HG02642 (cell line): Measurements from ENCODE around the gene SCUBE2.
"Not testable (repeated sequence)": the region's sequence is repeated elsewhere in the genome, so short reads cannot be mapped to it uniquely, and the experiment has no call there.

Experiments
- ATAC-seq: cut with Tn5 transposase; IDR thresholded peaks from one replicate; pipeline ENCODE4 v1.9.1; 2021; ENCODE audit warnings: mild to moderate bottlenecking; ENCODE audit not compliant: unreplicated experiment, poor library complexity

The SCUBE2 gene

DNA sequence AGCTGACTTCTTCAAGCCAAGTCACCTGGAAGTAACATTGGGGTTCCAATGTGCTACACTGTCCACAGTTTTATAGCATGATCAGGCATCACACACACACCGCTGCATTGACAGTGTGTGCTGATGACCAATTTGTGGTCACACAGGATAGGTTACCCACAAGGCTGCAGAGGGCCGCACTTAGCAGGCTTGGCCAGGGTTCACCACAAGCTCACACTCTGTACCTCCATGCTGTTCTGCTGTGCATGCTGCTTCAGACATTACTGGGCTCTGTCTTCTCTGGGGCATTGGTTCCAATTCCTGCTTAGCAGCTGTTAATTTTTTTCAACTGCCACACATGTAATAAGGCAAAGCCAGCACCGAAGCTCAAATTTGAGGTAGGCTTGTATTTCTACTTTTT lies 76.6 kb downstream of the SCUBE2 start:
- ATAC-seq = no peak

DNA sequence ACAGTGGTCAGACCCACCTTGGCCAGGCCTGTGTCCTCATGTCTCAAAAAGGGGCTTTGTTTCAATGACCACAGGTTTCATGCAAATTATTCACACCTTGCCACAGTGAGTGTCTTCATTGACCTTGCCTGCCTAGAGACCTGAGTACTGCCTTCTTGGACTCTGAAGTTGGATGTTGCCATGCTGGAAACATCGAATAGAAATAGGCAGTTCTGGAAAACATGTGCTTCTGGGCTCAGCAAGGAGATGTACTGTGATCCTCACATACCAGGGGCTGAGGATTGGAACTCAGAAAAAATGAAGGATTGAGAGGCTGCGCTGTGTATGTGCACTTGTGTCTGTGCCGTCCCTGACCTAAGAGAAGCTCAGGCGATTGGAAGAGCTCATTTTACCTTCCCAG lies 78.0 kb downstream of the SCUBE2 start:
- ATAC-seq = no peak

DNA sequence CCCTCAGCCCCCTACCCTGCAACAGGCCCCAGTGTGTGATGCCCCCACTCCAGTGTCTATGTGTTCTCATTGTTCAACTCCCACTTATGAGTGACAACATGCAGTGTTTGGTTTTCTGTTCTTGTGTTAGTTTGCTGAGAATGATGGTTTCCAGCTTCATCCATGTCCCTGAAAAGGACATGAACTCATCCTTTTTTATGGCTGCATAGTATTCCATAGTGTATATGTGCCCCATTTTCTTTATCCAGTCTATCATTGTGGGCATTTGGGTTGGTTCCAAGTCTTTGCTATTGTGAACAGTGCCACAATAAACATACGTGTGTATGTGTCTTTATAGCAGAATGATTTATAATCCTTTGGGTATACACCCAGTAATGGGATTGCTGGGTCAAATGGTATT lies 81.9 kb downstream of the SCUBE2 start:
- not testable (repeated sequence) for ATAC-seq

DNA sequence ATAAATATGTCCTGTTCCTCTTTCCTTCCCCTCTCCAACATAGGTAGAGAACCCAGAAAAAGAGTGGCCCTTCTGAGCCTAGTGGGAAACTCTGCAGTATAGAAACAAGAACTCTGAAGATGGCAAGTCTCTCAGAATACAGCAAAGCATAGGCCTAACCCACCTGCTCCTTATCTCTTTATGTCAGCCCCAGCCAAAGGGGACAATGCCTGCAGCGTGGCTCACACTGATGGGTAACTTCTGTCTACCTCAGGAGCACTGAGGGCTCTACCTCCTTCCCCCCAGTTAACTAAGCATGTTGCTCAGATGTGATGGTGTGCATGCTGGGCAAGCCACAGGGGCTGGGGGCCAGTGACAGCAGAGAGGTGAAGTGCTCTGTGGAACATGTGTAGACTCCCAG lies 82.7 kb downstream of the SCUBE2 start:
- ATAC-seq = no peak

DNA sequence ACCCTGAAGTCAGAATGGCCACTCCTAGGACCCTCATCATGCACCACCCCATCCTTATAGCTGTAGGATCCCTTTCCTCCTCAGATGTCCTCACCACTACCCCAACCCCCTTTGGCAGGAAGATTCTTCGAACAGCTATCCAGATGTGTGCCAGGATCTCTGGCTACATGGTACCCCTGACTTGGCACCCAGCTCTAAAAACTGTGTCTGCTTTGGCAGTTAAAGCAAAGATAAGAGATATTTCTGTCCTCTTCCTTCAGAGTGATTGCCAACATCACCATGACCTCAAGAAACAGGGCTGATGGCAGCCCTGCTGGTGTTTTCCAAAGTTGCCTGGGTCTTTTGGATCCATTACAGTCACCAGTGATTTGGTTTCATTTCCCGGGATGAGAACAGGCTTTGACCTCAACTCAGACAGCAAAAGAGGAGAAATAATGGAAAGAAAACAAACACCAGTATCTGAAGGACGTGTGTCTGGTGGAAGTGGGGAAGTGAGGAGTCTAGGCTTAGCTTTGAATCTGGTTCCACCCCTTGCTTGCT lies 83.3 kb downstream of the SCUBE2 start:
- no peak for ATAC-seq

DNA sequence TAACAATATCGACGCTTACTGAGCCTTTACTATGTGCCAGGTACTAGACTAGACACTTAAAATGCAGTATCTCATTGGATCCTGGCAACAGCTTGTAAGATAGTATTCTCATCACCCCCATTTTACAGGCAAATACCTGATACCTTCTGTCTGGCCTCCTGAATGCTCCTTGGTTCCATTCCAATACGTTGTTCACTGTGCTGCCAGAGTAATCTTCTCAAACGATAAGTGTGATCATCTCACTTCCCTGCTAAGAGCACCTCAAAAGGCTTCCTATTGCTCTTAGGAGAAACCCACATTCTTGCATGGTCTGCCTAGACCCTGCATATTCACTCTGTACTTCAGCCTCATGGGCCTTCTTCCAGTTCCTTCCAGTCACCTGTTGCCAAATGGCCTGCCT lies 86.3 kb downstream of the SCUBE2 start:
- no peak for ATAC-seq

DNA sequence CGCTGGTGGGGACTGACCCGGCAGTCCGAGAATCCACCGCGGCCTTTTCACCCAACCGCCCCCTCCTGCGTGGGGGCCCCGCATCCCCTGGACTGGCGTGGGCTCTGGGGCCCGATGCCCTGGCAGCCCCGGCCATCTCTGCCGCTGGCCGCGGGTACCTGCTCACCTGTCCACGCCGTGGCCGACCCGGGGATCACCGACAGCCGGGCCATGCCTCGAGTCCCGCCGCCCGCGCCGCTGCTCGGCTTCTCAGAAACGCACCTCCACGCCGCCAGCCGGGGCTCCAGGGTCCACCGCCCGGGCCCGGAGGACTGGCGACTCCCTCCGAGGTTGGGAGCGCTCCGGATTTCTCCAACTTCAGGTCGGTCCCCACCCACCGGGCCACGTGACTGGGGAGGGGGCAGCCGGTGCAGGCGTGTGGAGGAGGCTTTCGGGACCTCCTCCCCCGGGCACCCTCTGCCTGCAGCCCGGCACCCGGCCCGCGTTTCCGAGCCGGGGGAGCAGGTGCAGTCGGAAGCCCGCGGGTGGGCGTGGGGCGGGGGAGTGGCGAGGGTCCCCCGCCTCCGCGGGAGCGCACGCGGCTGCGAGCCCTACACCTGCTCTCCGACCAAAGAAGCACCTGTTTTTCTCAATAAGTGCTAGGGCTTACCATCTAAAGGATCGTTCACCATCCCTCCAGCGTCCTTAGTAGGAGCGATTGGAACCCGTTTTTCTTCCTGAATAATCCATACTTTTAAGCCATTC lies 87.0 kb downstream of the SCUBE2 start:
- peak; percentile 18 for ATAC-seq

DNA sequence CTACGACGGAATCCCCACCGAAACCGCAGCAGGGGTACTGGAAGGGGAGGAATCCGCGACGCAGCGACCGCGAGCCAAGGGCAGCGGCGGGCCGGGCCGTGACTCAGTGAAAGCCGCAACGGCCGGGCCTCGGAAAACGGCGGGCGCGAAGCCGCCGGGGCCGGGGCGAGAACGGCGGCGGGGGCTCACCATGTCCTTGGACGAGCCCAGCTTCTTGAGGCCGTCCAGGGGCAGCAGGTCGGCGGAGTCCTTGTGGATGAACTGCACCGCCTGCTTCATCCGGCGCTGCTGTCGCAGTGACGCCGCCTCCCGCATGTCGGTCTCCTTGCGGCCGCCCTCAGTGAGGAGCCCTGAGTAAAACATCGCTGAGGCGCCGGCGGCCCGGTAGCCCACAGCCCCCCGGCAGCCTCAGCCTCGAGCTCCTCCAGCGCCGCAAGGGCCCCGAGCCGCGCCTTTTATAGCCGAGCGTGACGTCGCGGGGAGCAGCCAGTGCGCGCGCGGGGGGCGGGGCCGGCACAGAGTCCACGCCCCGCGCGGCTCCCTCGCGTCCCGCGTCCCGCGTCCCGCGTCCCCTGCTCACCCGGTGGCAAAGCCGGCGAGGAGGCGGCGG lies 87.7 kb downstream of the SCUBE2 start, which contains the start of gene NRIP3:
NRIP3 (minus strand) TSS at position 429 of the 610 bp plus-strand sequence; CDS start at position 363, 66 bp downstream.
- peak; percentile 74 for ATAC-seq

DNA sequence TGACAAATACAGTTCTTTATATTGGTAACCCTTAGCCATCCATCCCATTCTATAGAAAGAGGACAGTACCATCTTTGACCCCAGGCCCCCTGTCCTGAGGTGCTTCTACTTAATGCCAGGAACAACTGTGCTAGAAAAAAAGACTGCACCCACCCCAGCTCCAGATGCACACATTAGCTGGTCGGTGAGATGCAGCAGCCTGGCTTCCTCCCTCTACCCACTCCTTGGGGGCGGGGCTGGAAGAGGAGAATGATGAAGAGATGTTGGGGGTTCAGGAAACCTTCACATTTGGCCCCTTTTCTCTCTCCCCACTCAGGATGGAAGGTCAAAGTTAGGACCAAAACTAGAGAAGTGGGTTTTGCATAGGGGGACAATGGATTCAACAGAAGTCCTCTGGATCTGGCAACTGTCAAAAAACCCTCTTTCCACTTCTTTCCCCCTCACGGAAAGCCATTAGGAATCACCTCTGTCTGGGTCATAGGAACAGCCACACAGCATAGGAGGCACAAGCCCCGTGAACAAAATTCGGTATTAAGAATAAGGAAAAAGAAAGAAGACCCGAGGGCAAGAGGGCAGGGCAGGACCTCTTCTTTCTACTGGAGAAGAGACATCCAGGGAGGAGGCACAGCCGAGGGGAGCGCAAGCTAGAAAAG lies 88.4 kb downstream of the SCUBE2 start:
- no peak for ATAC-seq

DNA sequence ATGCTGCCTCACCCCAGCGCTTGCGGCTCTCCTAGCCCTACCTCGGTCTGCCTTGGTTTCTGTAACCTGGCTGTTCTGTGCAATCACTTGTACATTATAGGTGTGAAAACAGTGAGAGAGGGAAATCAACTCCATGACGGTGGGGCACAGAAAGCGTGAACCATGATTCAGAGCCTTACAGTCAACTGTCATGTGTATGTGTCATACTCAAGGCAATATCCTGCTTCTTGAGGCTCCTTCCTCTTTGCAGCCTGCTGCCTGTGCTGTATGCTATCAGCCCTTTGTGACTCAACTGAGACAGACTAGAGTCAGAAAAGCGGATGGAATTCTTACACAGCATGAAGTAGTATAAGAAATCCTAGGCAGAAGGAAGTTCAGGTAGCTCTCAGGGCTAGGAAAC lies 89.7 kb downstream of the SCUBE2 start:
- no peak for ATAC-seq

DNA sequence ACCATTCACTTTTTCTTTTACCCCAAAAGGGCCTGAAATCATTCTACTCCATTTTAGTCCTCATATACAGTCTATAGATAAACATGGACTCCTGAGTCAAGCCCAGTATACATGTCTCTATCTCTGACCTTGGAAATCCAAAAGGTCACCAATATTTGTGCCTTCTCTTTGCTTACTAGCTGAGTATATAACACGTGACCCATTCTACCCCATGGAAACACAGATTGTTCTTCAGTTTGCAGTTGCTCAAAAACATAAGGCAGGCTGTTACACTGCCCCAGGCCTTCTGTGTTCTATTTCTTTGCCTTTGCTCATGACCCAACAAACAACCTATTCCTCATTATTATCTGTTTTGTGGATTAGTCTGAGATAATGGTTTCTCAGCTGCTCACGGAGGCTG lies 93.4 kb downstream of the SCUBE2 start:
- ATAC-seq = no peak

DNA sequence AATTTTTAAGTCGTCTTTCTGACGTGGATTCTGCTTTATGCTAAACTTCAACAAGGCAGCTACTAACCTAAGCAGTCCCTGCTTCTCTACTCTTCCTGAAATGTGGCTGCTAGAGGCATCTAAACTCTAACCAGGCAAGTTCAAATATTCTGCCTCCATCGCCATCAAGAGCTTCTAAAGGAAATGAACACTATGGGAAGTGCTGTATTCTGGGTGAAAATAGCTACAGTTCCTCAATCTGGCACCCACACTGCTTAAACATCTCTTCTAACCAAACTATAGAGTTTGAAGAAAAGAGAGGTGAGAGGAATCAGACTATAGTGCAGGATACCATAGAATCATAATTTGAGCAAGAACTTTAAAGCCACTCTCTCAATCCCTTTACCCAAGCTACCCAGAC lies 93.9 kb downstream of the SCUBE2 start:
- ATAC-seq = no peak

DNA sequence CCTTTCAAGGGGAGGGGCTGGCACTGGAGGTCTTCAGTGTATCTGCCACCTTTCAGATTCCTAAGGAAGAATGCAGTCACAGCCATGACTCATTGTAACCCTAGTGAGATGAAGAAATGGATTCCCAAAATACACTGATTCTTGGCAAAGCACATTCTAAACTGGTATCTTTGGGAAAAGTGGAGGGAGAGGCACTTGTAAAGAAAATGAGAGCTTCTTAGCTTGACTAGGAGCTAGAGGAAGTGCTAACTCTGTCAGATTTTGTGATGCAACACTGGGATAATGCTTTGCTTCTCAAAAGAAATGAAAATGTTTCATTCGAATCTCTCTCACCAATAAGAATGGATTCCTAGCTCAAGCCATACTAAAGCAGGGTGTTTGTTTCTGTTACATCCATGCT lies 101.9 kb downstream of the SCUBE2 start:
- ATAC-seq = no peak

DNA sequence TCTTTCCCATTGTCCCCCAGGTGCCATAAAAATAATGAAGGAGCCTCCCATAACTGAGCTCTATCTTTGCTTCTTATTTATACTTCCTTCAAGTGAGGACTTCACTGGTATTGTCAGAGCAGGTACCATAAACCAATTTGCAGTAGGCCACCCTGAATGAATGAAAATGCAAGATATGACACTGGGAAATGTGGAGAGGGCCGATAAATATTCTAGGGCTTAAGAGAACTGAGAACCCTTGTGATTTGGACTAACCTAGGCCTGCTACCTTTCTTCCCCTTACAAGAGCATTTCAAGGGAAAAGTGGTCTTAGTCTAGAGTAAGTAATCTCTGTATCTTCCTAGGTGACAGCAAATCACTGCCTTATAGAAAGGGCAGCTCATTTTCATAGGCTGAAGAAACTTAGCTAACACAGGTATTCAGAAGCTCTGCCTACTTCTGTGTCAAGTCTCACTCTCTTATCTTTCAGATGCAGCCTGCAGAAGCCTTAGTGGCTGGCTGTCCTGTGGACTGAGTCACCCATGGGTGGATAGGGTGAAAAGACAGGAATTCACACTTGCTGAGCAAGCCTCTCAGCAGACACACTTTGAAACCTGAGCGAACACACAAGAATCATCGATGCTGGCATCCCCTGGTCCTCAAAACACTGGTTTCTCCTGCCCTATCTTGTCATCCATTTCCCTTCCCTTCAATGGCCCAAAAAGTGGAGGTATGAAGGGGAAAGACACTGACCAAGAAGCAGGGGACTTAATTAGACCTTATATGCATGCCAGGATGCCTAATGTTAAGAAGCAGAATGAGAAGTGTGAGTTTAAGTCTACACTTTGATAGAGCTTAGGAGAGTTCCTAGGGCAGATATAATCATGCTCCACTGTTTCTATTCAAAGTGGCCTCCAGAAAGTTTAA lies 102.8 kb downstream of the SCUBE2 start:
- no peak for ATAC-seq

DNA sequence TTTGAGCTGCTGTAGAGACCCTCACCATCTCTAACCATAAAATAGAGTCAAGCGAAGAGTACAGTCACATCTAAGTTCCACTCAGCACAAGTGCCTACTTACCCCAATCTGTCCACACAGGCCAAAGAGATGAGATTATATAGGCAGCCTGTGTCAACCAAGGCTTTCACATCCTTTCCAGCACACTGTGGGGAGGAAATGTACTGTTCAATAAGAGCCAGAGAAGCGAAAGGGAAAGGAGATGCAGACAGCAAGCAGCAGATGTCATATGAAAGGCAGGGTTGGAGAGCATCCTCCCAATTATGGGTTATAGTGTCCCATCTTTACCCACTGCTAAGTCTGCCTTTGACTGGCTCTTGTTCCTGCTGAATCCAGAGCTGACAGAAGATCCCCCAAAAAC lies 104.0 kb downstream of the SCUBE2 start:
- ATAC-seq = no peak

DNA sequence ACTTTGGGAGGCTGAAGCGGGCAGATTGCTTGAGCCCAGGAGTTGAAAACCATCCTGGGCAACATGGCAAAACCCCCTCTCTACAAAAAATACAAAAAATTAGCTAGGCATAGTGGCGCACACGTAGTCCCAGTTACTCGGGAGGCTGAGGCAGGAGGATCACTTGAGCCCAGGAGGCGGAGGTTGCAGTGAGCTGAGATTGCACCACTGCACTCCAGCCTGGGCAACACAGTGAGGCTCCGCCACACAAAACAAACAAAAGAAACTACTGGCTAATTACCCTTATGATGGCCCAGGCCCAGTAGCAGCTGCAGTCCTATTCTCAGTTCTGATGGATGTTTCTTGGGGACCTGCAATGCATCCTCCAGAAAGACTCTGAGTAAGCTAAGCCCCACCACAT lies 104.6 kb downstream of the SCUBE2 start:
- ATAC-seq = not testable (repeated sequence)

DNA sequence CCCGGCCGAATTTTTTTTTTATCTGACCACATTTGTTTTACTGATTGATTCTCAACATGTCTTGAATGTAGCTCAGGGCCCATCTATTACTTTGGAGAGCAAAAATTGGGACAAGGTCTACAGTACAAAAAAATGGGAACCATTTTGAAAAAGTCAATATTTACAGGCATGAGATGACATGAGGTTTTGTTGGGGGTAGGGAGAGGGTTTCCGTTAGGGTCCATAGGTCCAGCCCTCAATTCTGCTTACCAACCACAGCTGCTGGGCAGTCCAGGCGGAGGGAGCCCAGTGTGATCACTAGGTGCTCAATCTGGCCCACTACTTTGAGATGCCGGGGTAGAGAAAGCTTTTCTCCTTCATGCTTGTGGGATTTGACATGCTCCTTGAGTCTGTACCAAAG lies 105.9 kb downstream of the SCUBE2 start:
- ATAC-seq = no peak

DNA sequence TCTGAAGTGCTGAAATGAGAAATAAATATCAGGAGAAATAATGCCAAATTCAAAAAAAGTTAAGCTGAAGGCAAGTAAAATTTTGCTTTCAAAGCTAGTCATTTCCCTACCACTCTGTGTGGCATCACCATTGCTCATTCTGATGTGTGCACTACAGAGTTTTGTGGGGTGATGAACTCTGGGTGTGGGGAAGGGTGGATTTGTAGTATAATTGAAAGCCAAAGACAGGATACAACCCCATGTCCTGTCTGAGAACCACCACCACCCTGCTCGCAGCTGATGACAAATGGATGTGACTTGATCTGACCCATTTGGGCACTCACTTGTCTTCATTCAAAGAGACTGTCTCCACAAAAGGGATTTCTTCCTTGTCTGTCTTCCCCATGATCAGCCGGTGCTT lies 107.8 kb downstream of the SCUBE2 start:
- ATAC-seq = no peak

DNA sequence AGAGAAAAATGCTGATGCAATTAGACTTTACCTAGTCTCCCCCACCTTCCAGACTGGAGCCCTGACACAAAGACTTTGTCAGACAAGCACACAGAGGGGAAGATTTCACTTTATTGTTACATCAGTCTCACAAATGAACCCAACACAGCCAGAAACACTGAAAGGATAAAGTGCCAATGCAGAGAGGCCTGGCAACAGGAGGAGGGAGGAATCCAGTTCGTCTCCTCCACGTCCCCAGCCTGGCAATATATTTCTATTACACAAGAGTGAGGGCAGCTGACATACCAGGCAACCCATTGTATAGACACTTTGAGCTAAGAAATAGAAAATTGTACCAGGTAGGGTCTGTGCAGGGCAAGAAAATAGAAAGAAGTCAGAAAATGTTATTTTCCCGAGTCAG lies 110.9 kb downstream of the SCUBE2 start:
- ATAC-seq = no peak

DNA sequence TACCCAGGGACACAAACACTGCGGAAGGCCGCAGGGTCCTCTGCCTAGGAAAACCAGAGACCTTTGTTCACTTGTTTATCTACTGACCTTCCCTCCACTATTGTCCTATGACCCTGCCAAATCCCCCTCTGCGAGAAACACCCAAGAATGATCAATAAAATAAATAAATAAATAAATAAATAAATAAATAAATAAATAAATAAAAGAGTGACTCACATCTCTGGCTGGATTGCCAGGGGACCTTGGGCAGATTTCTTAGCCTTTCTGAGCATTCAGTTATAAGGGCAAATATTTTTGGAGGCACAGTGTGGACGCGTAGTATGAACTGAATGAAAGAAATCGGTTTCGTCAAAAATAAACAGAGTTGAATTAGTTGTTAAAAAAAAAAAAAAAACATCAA lies 112.0 kb downstream of the SCUBE2 start:
- ATAC-seq = not testable (repeated sequence)
